NCI-H2171 (cell line): Measurements from ENCODE around the gene ADGRE3.
"Not testable (repeated sequence)": the region's sequence is repeated elsewhere in the genome, so short reads cannot be mapped to it uniquely, and the experiment has no call there.

Source experiments
- DNase-seq: peaks from one replicate; lab custom pipeline; 2025; lab: John Stamatoyannopoulos, UW

Gene ADGRE3

DNA sequence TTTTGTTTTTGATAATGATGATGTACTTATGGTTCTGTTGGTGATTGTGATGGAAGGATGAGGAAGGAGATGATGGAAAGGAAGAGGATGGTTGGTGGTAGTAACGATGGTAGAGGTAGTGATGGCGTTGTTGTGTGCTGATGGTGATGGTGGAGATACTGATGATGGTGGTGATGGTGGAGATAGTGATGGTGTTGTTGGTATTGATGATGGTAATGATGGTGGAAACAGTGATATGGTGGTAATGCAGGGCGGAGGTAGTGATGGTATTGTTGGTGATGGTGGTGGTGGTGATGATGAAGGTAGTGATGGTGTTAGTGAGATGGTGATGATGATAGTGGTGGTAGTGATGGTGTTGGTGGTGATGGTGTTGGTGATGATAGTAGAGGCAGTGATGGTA is 79.1 kb downstream of the ADGRE3 start:
- no peak for DNase-seq

GRCh38 chr19:14589433-14589832 is 85.2 kb downstream of the ADGRE3 start:
- DNase-seq = not testable (repeated sequence)

- not testable (repeated sequence) for DNase-seq
These were observed 89.5 kb downstream of the ADGRE3 start for GRCh38 chr19:14585187-14585586.

- not testable (repeated sequence) for DNase-seq
These were observed 90.3 kb downstream of the ADGRE3 start for GRCh38 chr19:14584372-14584771.

GRCh38 chr19:14582894-14583340 is 91.7 kb downstream of the ADGRE3 start, which contains the start of gene CLEC17A:
TSS of gene CLEC17A (plus strand) at chr19:14583084. CDS start at chr19:14583161, 77 bp downstream.
- DNase-seq = no peak

DNA sequence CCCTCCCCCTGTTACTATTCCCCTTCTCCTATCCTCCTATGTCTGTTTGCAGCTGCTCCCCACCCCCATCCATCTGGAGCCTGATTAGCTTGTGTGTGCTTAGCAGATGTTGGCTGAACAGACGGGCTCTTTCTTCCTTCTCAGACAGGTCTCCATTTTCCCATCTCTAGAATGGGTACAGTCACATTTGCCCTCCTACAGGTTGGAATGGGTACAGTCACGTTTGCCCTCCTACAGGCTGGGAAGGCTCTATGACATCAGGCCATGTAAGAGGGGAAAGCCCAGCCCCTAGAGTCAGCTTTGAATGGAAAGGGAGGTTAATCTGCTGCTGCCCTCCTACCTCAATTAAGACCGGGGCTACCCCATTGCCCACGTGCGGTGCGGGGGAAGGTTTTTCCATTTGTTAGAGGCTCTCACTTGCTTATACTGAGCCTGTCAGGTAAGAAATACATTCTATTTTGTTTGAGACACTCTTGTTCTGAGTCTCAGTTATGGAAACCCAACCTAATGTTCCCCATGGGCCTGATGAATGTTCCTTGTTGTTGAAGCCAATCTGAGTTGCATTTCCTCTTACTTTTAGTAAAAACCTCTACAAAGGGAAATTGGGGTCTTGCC is 93.9 kb downstream of the ADGRE3 start:
- no peak for DNase-seq

- peak; percentile 86 for DNase-seq
These were observed 96.7 kb downstream of the ADGRE3 start for GRCh38 chr19:14577885-14578427.

- DNase-seq = no peak
These were observed 97.4 kb downstream of the ADGRE3 start for GRCh38 chr19:14577264-14577663.

DNA sequence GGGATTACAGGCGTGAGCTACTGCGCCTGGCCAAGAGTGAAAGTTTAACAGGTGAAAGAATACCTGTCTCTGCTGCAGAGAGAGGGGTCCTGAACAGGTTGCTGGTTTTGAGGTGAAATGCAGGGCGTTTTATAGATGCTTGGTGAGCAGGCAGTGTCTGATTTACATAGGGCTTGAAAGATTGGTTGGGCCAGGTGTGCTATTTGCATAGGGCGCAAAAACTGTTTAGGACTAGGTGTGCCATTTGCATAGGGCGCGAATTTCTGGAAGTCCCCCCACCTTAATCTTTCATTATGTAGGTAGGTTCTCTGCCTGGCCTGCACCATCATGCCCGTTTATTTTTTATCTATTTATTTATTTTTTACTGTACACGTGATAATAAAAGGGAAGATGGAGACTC is 98.3 kb downstream of the ADGRE3 start:
- no peak for DNase-seq

- DNase-seq = no peak
These were observed 99.1 kb downstream of the ADGRE3 start for GRCh38 chr19:14575428-14575980.

GRCh38 chr19:14571695-14572490 is 102.8 kb downstream of the ADGRE3 start, which contains the start of gene NDUFB7:
TSS of gene NDUFB7 (minus strand) at chr19:14572066. CDS start at chr19:14572000, 66 bp downstream.
- DNase-seq = peak; percentile 87

- no peak for DNase-seq
These were observed 103.6 kb downstream of the ADGRE3 start for GRCh38 chr19:14570864-14571527.
